Measurements from ENCODE around the gene TIAM1.

DNA sequence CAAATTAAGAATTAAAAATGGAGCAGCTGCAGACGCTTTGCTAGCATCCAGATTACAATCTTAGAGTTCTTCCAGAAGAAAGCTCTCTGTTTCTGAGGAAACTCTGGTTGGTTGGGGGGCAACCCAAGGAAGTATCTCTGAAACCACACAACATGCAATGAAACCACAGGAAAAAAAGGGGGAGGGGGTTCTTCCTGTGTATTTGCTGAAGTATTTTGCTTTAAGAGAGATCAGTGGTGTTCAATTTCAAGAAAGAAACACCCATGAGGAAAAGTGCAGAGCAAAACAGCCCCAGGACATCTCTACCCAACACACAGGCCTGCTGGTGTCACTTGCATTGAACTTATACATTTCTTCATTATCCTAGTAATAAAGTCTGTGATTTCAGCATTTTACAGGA, 19.7 kb upstream of the TIAM1 start:
- TF ChIP-seq CTCF (IDR thresholded peaks at IDR 0.05) (no peak), POLR2A (IDR thresholded peaks at IDR 0.05) (no peak)

Measured in lower leg skin (tissue), 3 donors.